Endothelial cell (in vitro differentiated cells): ENCODE results near the gene TTC23L. TPM values are rescaled to one million over a fixed set of nuclear protein-coding genes. Genes with fewer than 3 reads are reported as not detected.
A peak's percentile ranks its signal among the peaks of the same experiment; 100 is the strongest.

Experiments
- DNase-seq: peaks from one replicate; pipeline ENCODE4 v3.0.0; 2021; ENCODE audit warnings: low spot score
- H3K27ac Mint-ChIP-seq: one replicate; pipeline ENCODE4 v1.8.0; 2021; ENCODE audit warnings: mixed read lengths, inconsistent platforms; ENCODE audit not compliant: unreplicated experiment
- H3K27me3 Mint-ChIP-seq: one replicate; pipeline ENCODE4 v1.8.0; 2021; ENCODE audit warnings: mild to moderate bottlenecking, moderate library complexity, mixed read lengths, inconsistent platforms; ENCODE audit not compliant: unreplicated experiment
- H3K36me3 Mint-ChIP-seq: one replicate; pipeline ENCODE4 v1.8.0; 2021; ENCODE audit warnings: mild to moderate bottlenecking, low read depth, mixed read lengths, inconsistent platforms; ENCODE audit not compliant: unreplicated experiment
- H3K4me1 Mint-ChIP-seq: one replicate; pipeline ENCODE4 v1.8.0; 2021; ENCODE audit warnings: mild to moderate bottlenecking, mixed read lengths, inconsistent platforms; ENCODE audit not compliant: unreplicated experiment
- H3K4me3 Mint-ChIP-seq: one replicate; pipeline ENCODE4 v1.8.0; 2021; ENCODE audit warnings: mild to moderate bottlenecking, mixed read lengths, inconsistent platforms; ENCODE audit not compliant: unreplicated experiment
- H3K9me3 Mint-ChIP-seq: one replicate; pipeline ENCODE4 v1.8.0; 2021; ENCODE audit warnings: mixed read lengths, inconsistent platforms; ENCODE audit not compliant: unreplicated experiment
- CTCF ChIP-seq: fragments of 200-600 bp; sonication (generic); IDR thresholded peaks from one replicate; pipeline ENCODE4 v1.5.0; 2021; ENCODE audit warnings: antibody characterized with exemption; ENCODE audit not compliant: unreplicated experiment
- total RNA-seq: library from RNA; stranded (reverse); fragmentation: NEBNext Ultra II Directional; extraction: Animal tissue kit (Norgen Biotek cat#: 25700); gene quantifications from one replicate; pipeline ENCODE4 v1.2.1, GENCODE V29; 2021; ENCODE audit not compliant: unreplicated experiment

Gene TTC23L
- total RNA-seq, 1 donor from 2014 or later: 0.26 TPM

DNA sequence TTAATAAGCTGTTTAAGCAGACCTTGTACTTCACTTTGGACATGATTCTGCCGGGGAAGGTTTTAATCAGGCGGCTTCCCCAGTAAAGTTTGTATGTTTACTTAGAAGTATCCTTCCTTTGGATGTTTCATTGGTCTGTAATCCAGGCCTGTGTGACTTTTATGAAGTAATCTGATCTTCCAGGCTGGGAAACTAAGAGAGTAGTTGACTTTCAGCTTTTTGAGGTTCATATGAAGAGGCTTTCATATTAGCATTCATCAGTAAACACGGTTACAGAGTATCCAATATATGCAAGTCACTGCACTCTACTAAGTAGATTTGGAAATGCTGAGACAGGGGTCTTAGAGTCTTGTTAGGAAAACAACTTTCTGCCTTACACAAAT lies 91.5 kb downstream of the TTC23L start:
- no peak for DNase-seq
- H3K9me3 Mint-ChIP-seq: no peaks in the 10 kb centered on the region
- peaks cover 3% of the 10 kb centered on the region for H3K27me3 Mint-ChIP-seq
- peaks cover 18% of the 10 kb centered on the region for H3K4me1 Mint-ChIP-seq
- no peak for TF ChIP-seq CTCF
- H3K36me3 Mint-ChIP-seq: peaks cover 10% of the 10 kb centered on the region
- H3K4me3 Mint-ChIP-seq: peak overlapping the region; percentile 98
- H3K27ac Mint-ChIP-seq: peak overlapping the region; percentile 88

GRCh38 chr5:34930870-34931269 lies 91.9 kb downstream of the TTC23L start:
- TF ChIP-seq CTCF: no peak
- DNase-seq: no peak
- peaks cover 10% of the 10 kb centered on the region for H3K36me3 Mint-ChIP-seq
- H3K4me3 Mint-ChIP-seq: peak overlapping the region; percentile 98
- peaks cover 3% of the 10 kb centered on the region for H3K27me3 Mint-ChIP-seq
- peaks cover 18% of the 10 kb centered on the region for H3K4me1 Mint-ChIP-seq
- no peaks in the 10 kb centered on the region for H3K9me3 Mint-ChIP-seq
- H3K27ac Mint-ChIP-seq: peak overlapping the region; percentile 14

DNA sequence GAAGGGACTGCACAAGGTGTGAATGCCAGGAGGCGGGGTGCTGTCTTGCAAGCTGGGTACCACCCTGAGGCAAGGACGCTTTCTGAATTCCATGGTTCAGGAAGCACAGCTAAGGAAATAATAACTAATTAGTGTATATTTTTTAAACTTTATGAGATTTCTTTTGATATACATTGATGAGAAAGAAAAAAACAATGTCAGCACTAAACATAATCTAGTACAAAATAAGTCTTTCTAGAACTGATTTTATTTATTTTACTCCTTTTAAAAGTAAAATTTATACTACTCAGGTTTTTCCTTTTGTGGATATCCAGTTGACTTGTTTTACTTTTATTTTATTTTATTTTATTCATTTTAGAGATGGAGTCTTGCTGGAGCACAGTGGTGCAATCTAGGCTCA lies 94.0 kb downstream of the TTC23L start:
- H3K36me3 Mint-ChIP-seq: peaks cover 16% of the 10 kb centered on the region
- H3K27me3 Mint-ChIP-seq: peaks cover 3% of the 10 kb centered on the region
- H3K4me3 Mint-ChIP-seq: no peak overlapping the region
- DNase-seq: no peak
- H3K27ac Mint-ChIP-seq: no peak overlapping the region
- TF ChIP-seq CTCF: no peak
- peaks cover 18% of the 10 kb centered on the region for H3K4me1 Mint-ChIP-seq
- no peaks in the 10 kb centered on the region for H3K9me3 Mint-ChIP-seq

GRCh38 chr5:34941936-34942335 lies 103.0 kb downstream of the TTC23L start:
- Mint-ChIP-seq H3K4me1 (no peaks in the 10 kb centered on the region), H3K4me3 (no peak overlapping the region), H3K9me3 (no peaks in the 10 kb centered on the region), H3K36me3 (peaks cover 33% of the 10 kb centered on the region), H3K27ac (no peak overlapping the region), H3K27me3 (no peaks in the 10 kb centered on the region)
- DNase-seq: no peak
- no peak for TF ChIP-seq CTCF

DNA sequence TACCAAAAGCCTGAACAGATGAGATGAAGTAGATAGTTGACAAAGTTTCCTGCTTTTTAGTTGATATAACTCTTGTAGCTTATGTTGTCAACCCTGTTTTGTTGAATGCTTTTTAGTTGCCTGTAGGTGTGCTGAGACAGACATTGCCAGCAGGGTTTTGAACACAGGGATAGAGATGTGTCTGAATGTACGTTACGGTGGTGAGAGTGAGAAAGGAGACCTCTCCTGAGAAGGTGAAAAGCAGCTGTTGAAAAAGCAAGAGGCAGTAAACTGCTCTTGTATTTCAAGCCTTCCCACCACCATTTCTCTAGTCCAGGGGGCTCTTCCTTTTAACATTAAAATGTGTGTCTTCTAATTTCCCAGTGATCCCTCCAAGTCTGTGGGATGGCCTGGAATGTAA lies 105.1 kb downstream of the TTC23L start:
- H3K4me3 Mint-ChIP-seq: no peak overlapping the region
- H3K9me3 Mint-ChIP-seq: no peaks in the 10 kb centered on the region
- no peak for TF ChIP-seq CTCF
- peaks cover 30% of the 10 kb centered on the region for H3K36me3 Mint-ChIP-seq
- no peak overlapping the region for H3K27ac Mint-ChIP-seq
- H3K27me3 Mint-ChIP-seq: no peaks in the 10 kb centered on the region
- no peak for DNase-seq
- H3K4me1 Mint-ChIP-seq: no peaks in the 10 kb centered on the region
